ENCODE data around the gene SLC16A5. TPM values are rescaled to one million over a fixed set of nuclear protein-coding genes. Genes with fewer than 3 reads are reported as not detected.

SLC16A5 gene
- total RNA-seq, 2 donors from 2014 or later: 16.5 to 34.1 TPM

DNA sequence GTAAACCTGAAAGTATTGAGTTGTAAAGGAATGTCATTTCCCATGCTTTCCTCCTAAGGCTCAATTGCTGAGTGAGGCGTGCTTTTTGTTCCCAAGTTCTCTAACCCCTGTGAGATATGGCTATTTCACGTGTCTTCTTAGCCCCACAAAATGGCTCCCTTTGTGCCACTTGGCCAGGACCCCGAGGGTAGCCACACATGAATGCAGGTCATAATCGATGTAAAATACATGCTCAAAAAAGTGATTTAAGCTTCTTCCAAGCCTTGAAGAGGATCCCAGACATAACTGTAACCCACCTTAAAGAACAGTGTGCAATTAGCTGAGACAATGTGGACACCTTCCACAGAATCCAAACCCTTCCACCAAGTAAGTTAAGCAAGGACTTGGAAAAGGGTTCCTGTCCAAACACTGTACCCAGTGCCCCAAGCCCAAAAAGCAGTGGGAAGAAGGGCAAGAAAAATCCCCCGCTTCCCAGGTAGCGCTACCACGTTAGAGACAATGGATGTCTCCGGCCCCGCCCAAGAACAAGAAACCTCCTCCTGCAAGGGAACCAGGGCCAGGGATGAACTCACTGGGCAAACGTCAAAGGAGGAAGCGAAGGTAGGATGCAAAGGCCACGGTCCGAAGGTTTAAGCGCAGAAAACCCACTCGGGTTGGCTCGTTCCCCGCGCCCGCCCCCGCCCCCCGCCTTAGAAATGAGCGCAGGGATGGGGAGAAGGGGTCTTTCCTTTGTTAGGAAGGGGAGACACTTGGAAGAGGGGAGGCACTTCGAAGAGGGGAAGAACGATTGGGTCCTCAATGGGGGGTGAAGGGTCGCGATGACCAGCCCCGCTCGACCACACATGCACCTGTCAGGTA lies 65.4 kb downstream of the SLC16A5 start:
- H3K4me3 ChIP-seq: peak overlapping the region; percentile 74 to 80
- no peak for TF ChIP-seq CTCF (IDR thresholded peaks at IDR 0.05)
- no peaks in the 10 kb centered on the region for H3K9me3 ChIP-seq
- H3K36me3 ChIP-seq: no peaks in the 10 kb centered on the region
- peaks cover 0 to 19% of the 10 kb centered on the region in 2 donors for H3K4me1 ChIP-seq
- H3K27me3 ChIP-seq: no peaks in the 10 kb centered on the region
- no peak overlapping the region for H3K27ac ChIP-seq
- no peak for DNase-seq (ENCODE audit: low spot score)

DNA sequence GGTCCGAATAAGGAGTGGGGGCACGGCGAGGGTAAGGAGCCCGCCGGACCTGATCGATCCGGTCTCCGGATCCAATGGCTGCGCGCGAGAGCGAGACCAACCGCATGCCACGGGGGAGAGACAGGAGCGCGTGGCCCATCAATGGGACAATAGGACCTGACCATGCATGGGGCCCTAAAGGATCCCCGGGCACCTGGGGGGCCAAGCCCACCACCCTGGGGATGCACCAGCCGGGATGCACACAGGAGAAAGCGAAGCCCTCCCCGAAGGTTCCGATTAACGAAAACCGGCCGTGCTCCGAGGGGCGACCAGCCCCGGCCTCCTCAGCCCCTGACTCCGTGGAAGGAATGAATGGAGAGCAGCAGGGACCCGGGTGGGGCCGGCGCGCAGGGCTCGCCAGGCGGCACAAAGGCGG lies 66.0 kb downstream of the SLC16A5 start:
- no peak for DNase-seq (ENCODE audit: low spot score)
- Histone ChIP-seq H3K9me3 (no peaks in the 10 kb centered on the region), H3K36me3 (no peaks in the 10 kb centered on the region), H3K4me3 (peak overlapping the region; percentile 74 to 80), H3K4me1 (peaks cover 0 to 19% of the 10 kb centered on the region in 2 donors), H3K27ac (peak overlapping the region; percentile 22 to 44), H3K27me3 (no peaks in the 10 kb centered on the region)
- TF ChIP-seq CTCF (IDR thresholded peaks at IDR 0.05): no peak

DNA sequence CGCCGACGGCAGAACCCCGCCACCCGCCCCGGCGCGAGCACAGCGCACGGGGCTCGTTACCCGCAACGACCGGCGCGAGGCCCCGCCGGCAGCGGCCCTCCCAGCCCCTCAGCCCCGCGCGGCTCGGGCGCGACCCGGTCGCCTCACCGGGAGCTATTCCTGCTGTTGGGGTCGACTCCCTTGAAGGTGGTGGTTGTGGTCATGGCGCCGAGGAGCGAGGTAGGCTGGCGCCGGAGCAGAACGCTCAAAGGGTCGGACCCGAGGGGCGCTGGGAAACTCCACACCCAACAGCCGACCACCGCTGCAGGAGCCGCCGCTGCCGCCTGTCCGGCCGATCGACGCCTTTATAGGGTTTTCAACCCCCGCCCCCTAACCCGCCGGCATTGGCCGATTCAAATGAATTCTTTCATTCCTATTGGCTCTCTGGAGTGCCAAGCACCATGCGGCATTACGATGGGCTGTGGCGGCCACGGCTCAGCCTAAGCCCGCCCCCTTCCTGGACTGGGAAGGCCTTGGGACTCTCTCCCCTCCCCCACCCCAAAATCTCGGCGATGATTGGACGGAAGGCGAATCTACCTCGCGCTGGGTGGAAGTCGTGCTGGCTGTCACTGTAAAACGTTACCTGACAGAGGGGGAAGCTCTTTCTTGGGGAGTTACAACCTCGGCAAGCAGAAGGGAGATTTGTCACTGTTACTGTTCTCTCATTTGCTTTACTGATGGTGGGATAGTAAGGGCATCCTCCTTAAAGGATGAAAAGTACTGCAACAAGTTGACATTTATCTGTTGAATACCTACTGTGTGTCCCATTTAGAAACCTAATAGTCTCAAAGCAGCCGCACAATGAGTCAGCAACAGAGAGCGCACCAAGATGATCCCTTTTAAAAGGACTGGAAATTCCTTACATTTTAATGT lies 66.7 kb downstream of the SLC16A5 start, which contains the start of gene JPT1:
JPT1 (minus strand) TSS at position 318 of the 912 bp plus-strand sequence; CDS start at position 203, 115 bp downstream.
- DNase-seq (ENCODE audit: low spot score): peak; percentile 99
- TF ChIP-seq CTCF (IDR thresholded peaks at IDR 0.05): no peak
- Histone ChIP-seq H3K36me3 (no peaks in the 10 kb centered on the region), H3K4me3 (peak within 1 kb of the TSS; percentile 74 to 80), H3K27me3 (no peaks in the 10 kb centered on the region), H3K4me1 (peaks cover 0 to 19% of the 10 kb centered on the region in 2 donors), H3K27ac (peak within 1 kb of the TSS; percentile 22 to 44), H3K9me3 (no peaks in the 10 kb centered on the region)

DNA sequence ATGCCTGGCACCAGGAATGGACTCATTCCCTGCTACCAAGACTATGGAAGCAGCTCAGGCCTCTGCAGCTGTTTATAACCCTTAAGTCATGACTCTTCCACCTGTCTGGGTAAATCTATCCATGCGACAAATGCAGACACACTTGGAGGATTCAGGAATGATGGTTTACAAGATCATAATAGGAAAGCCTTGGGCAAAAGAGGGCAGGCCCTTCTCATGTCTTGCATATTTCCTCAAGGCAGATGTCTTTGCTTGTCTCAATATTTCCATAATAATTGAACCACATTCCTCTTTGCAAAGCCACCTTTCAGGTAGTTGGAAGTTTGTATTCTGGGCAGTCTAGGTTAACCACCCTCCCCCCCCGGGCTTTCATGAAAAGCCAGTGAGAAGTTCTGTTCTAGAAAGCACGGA lies 67.4 kb downstream of the SLC16A5 start:
- TF ChIP-seq CTCF (IDR thresholded peaks at IDR 0.05): no peak
- Histone ChIP-seq H3K4me1 (peaks cover 0 to 19% of the 10 kb centered on the region in 2 donors), H3K27ac (no peak overlapping the region), H3K27me3 (no peaks in the 10 kb centered on the region), H3K4me3 (peak overlapping the region in 1 of 2 donors; percentile 80), H3K9me3 (no peaks in the 10 kb centered on the region), H3K36me3 (peaks cover 3% of the 10 kb centered on the region)
- DNase-seq (ENCODE audit: low spot score): no peak

Other genes starting within 250 kb of the SLC16A5 start
- gene GRIN2C, start 228.1 kb upstream of the SLC16A5 start, total RNA-seq: 10 to 100 TPM; 27.6 to 34.4 TPM
- 1 to 10 TPM; 4.1 to 7.9 TPM for gene FDXR, start 215.0 kb upstream of the SLC16A5 start, total RNA-seq
- not detected for gene FADS6, start 194.3 kb upstream of the SLC16A5 start, total RNA-seq
- gene USH1G, start 164.7 kb upstream of the SLC16A5 start, total RNA-seq: under 1 TPM; 0.20 to 0.22 TPM
- gene OTOP2, start 163.7 kb upstream of the SLC16A5 start, total RNA-seq: not detected
- not detected for gene OTOP3, start 152.1 kb upstream of the SLC16A5 start, total RNA-seq
- 10 to 100 TPM; 10.6 to 11.7 TPM for gene HID1, start 115.2 kb upstream of the SLC16A5 start, total RNA-seq
- gene CDR2L, start 100.3 kb upstream of the SLC16A5 start, total RNA-seq: 10 to 100 TPM; 13.6 to 28.8 TPM
- gene MRPL58, start 75.3 kb upstream of the SLC16A5 start, total RNA-seq: 100 to 1,000 TPM in 1 of 2 donors, 10 to 100 TPM in 1; 44.8 to 104 TPM
- 100 to 1,000 TPM; 675 to 871 TPM for gene ATP5PD, start 41.0 kb upstream of the SLC16A5 start, total RNA-seq
- gene KCTD2, start 40.7 kb upstream of the SLC16A5 start, total RNA-seq: 10 to 100 TPM; 17.9 to 28.4 TPM
- gene ARMC7, start 22.0 kb downstream of the SLC16A5 start, total RNA-seq: 1 to 10 TPM; 4.9 to 9.5 TPM
- gene NT5C, start 43.8 kb downstream of the SLC16A5 start, total RNA-seq: 10 to 100 TPM; 41.4 to 77.5 TPM
- 10 to 100 TPM; 15.1 to 15.8 TPM for gene JPT1, start 66.6 kb downstream of the SLC16A5 start, total RNA-seq
- 10 to 100 TPM; 45.7 to 58.1 TPM for gene SUMO2, start 95.0 kb downstream of the SLC16A5 start, total RNA-seq
- 10 to 100 TPM; 10.3 to 14.3 TPM for gene NUP85, start 117.7 kb downstream of the SLC16A5 start, total RNA-seq
- gene GGA3, start 173.7 kb downstream of the SLC16A5 start, total RNA-seq: 10 to 100 TPM; 18.5 to 23.7 TPM
- gene MRPS7, start 173.9 kb downstream of the SLC16A5 start, total RNA-seq: 10 to 100 TPM; 66.7 to 74.1 TPM
- gene MIF4GD, start 183.3 kb downstream of the SLC16A5 start, total RNA-seq: 10 to 100 TPM; 18.0 to 24.9 TPM
- 10 to 100 TPM in 1 of 2 donors, 1 to 10 TPM in 1; 8.8 to 10.2 TPM for gene SLC25A19, start 201.5 kb downstream of the SLC16A5 start, total RNA-seq

Measured in right atrium auricular region (tissue), 2 donors.